Measurements from ENCODE around the gene MFAP3. TPM values are rescaled to one million over a fixed set of nuclear protein-coding genes. Genes with fewer than 3 reads are reported as not detected.

The MFAP3 gene
- total and polyA plus RNA-seq, 2 donors (not counting 3 experiments of a cell fraction or from before 2014, with no cell fraction given), result 19.5 to 35.3 TPM

DNA sequence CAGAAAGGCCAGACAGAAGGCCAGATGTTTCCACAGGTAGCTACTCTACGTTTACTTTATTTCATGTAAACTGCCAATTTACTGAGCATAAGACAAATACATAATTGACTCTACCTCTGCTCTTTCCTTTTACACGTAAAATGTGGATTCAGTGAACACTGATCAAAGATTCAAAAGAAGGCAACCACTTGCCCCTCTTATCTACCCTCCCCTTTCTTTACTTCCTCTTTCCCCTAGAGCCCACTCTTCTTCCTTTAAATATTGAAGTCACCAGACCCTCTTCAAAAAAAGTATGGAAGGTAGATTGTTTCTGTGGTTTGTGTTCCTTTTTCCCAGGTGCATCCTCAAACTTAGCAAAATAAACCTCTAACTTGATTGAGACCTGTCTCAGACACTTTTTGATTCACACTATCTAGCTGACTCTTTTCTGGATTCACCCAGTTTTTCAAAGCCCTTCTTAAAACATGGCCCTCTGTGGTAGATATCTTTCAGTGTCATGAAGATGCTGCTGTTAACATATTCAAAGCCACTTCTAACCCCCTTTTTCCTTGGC, 6.8 kb upstream of the MFAP3 start:
- H4K20me1 ChIP-seq (replicated peaks; ENCODE audit: control insufficient read depth, extremely low read depth, insufficient read depth, low read length), result no peaks in the 10 kb centered on the region
- no peak overlapping the region for H3K9ac ChIP-seq (replicated peaks; ENCODE audit: extremely low read depth, insufficient read depth, low read length)
- H3K27me3 ChIP-seq (ENCODE audit: control insufficient read depth in 2 of 2, insufficient read depth in 2 of 2, low read length in 2 of 2), result no peaks in the 10 kb centered on the region
- ChIA-PET POLR2A (no interaction called here), CTCF (no interaction called here)
- FAIRE-seq, result no peak
- no peaks in the 10 kb centered on the region for H3K9me3 ChIP-seq (replicated peaks; ENCODE audit: control insufficient read depth, insufficient read depth, low read length)
- no peak for DNase-seq (ENCODE audit: low read depth, low spot score)
- H3K4me3 ChIP-seq (replicated peaks in 1 of 3; ENCODE audit: insufficient read depth in 1 of 3, low read depth in 1 of 3, low read length in 3 of 3), result no peak overlapping the region
- no peaks in the 10 kb centered on the region for H3K9me1 ChIP-seq (replicated peaks; ENCODE audit: control insufficient read depth, extremely low read depth, insufficient read depth, low read length)
- TF ChIP-seq, protein P1, sequence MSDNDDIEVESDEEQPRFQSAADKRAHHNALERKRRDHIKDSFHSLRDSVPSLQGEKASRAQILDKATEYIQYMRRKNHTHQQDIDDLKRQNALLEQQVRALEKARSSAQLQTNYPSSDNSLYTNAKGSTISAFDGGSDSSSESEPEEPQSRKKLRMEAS (IDR thresholded peaks at IDR 0.05; ENCODE audit: insufficient read depth, insufficient read length), result no peak
- no peak for TF ChIP-seq GATA2 (IDR thresholded peaks at IDR 0.05; ENCODE audit: insufficient read depth, insufficient read length, low read depth, low read length)
- TF ChIP-seq, protein P2, sequence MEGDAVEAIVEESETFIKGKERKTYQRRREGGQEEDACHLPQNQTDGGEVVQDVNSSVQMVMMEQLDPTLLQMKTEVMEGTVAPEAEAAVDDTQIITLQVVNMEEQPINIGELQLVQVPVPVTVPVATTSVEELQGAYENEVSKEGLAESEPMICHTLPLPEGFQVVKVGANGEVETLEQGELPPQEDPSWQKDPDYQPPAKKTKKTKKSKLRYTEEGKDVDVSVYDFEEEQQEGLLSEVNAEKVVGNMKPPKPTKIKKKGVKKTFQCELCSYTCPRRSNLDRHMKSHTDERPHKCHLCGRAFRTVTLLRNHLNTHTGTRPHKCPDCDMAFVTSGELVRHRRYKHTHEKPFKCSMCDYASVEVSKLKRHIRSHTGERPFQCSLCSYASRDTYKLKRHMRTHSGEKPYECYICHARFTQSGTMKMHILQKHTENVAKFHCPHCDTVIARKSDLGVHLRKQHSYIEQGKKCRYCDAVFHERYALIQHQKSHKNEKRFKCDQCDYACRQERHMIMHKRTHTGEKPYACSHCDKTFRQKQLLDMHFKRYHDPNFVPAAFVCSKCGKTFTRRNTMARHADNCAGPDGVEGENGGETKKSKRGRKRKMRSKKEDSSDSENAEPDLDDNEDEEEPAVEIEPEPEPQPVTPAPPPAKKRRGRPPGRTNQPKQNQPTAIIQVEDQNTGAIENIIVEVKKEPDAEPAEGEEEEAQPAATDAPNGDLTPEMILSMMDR (IDR thresholded peaks at IDR 0.05; ENCODE audit: extremely low read depth in 1 of 2, insufficient read depth in 1 of 2, low read depth in 1 of 2, low read length in 2 of 2), result no peak
- TF ChIP-seq EZH2 (IDR thresholded peaks at IDR 0.05; ENCODE audit: borderline replicate concordance, low read depth, low read length, severe bottlenecking), result no peak
- TF ChIP-seq FOS (IDR thresholded peaks at IDR 0.05; ENCODE audit: borderline replicate concordance, insufficient read depth, low read length), result no peak
- TF ChIP-seq JUN (IDR thresholded peaks at IDR 0.05; ENCODE audit: borderline replicate concordance, insufficient read depth, insufficient read length, low read depth), result no peak
- no peaks in the 10 kb centered on the region for H3K4me1 ChIP-seq (ENCODE audit: control insufficient read depth, extremely low read depth, insufficient read depth, low read length)
- intact Hi-C loops (cut with micrococcal nuclease), result no loop called here
- no peak overlapping the region for H2AFZ ChIP-seq (ENCODE audit: low read depth, low read length)
- peaks cover 2 to 7% of the 10 kb centered on the region in 2 experiments for H3K36me3 ChIP-seq (ENCODE audit: control insufficient read depth in 2 of 2, extremely low read depth in 1 of 2, insufficient read depth in 2 of 2, low read length in 2 of 2)
- no peak overlapping the region for H3K4me2 ChIP-seq (ENCODE audit: insufficient read depth, low read length)
- BruUV-seq (replicated peaks), result no TSS peak
- peaks cover 2% of the 10 kb centered on the region for H3K79me2 ChIP-seq (ENCODE audit: control insufficient read depth, insufficient read depth, low read length)
- no peak overlapping the region for H3K27ac ChIP-seq (ENCODE audit: insufficient read depth, low read depth, low read length)
- dilution Hi-C loops (cut with MboI; ENCODE audit: extremely low pct_ligation_motif_present, low sequenced_read_pairs), result no loop called here
